Measurements from ENCODE around the gene CDC23.
"Not testable (repeated sequence)": the region's sequence is repeated elsewhere in the genome, so short reads cannot be mapped to it uniquely, and the experiment has no call there.

The CDC23 gene

GRCh38 chr5:138143578-138143977, 69.5 kb downstream of the CDC23 start:
- not testable (repeated sequence) for DNase-seq (ENCODE audit: low read depth in 1 of 2, low spot score in 1 of 2)

GRCh38 chr5:138141734-138142133, 71.4 kb downstream of the CDC23 start:
- no peak for DNase-seq (ENCODE audit: low read depth in 1 of 2, low spot score in 1 of 2)

DNA sequence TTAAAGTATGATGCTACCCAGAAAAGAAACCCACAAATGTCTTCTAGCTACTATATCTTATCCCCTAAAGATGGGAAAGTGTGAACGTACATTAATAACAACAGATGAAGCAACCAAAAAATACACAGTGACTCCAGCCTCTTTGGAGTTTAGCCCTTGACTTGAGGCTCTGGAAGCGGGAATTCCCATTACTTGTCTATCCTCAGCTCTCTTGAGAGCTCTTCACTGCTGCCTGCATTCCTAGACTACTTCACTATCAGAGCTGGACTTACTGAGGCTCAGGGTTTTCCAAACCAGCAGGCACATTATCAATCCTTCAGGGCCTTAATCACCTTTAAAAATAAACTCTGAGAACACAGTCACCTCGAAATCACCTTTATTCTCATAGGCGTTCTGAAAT, 72.9 kb downstream of the CDC23 start:
- DNase-seq (ENCODE audit: low read depth in 1 of 2, low spot score in 1 of 2): no peak

GRCh38 chr5:138139781-138140090, 73.4 kb downstream of the CDC23 start:
- DNase-seq (ENCODE audit: low read depth in 1 of 2, low spot score in 1 of 2): no peak

DNA sequence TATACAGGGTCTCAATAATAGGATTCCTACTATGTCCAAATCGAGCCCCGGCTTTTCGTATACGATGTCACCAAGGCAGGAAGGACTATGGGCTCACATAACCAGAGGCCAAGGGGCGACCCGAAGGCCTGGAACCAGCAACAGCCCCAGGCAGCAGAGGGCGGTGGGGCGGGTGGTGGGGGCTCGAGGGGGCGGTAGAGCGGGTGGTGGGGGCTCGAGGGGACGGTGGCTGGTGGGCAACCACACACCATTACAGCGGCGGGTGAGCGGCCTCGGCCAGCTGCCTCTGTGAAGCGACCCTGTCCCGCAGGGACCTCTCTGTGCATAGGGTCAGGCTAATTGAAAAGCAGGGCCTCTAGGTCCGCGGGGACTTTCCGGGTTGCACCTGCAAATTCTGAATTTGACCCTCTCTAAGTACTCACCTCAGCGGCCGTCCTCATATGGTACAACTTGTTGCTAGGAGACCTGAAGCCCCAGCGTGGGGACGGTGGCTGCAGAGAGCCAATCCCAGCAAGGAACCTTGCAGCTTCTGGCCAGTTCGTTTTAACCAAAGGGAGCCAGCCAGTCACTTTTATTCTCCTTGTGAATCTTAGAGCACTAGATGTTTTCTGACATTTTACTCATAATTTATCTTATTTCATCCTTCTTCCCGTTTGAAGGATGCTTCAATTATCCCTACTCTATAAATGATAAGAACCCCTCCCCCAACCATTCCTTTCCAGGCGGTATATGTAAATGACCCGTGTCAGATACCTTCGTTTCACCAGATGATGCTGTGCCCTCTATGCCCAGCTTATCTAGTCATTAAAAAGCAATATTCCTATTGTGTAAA, 74.0 kb downstream of the CDC23 start, which contains the start of gene NME5:
TSS of gene NME5 (minus strand) at position 480 of the 832 bp plus-strand sequence. CDS start 648 bp downstream, outside the sequence.
- DNase-seq (ENCODE audit: low read depth in 1 of 2, low spot score in 1 of 2): no peak

Measured in stimulated activated CD4-positive, alpha-beta T cell treated with anti-CD3 and anti-CD28 coated beads, Interleukin-15, amount 100 ng/mL, for 1 hour (primary cell).